Activated naive CD4-positive, alpha-beta T cell treated with anti-CD3 and anti-CD28 coated beads, Interleukin-2, amount 50 U/mL, for 72 hours (primary cell): ENCODE results near the gene ARL15. TPM values are rescaled to one million over a fixed set of nuclear protein-coding genes. Genes with fewer than 3 reads are reported as not detected.

Experiments used
- ATAC-seq, 2 donors: fragments of 150-1000 bp; cut with Tn5 transposase; 2 replicates each; pipeline ENCODE4 v1.10.0; 2021; ENCODE audit warnings: mild to moderate bottlenecking in 2 of 2, moderate library complexity in 2 of 2
- DNase-seq, 2 donors: peaks; one replicate each; pipeline ENCODE4 v3.0.0; 2021 to 2022; ENCODE audit warnings: low spot score in 2 of 2
- H3K27ac Mint-ChIP-seq, 2 donors: one replicate each; pipeline ENCODE4 v1.8.0; 2022; ENCODE audit warnings: mild to moderate bottlenecking in 2 of 2, mixed read lengths in 2 of 2
- H3K36me3 Mint-ChIP-seq, 2 donors: one replicate each; pipeline ENCODE4 v1.8.0; 2022; ENCODE audit warnings: mixed read lengths in 2 of 2
- H3K9me3 Mint-ChIP-seq, 2 donors: one replicate each; pipeline ENCODE4 v1.8.0; 2022; ENCODE audit warnings: mixed read lengths in 2 of 2
- total RNA-seq, 2 donors: library from RNA; stranded (reverse); gene quantifications; one replicate each; pipeline ENCODE4 v1.2.3, GENCODE V29; 2022

The ARL15 gene
- total RNA-seq, 2 donors from 2014 or later = 7.1 to 10.2 TPM

GRCh38 chr5:54136516-54137440 lies 173.6 kb downstream of the ARL15 start:
- Mint-ChIP-seq H3K36me3 (peaks cover 0 to 6% of the 10 kb centered on the region in 2 donors), H3K27ac (no peak overlapping the region), H3K9me3 (no peaks in the 10 kb centered on the region)
- no peak for DNase-seq
- no peak for ATAC-seq

- no peaks in the 10 kb centered on the region for H3K9me3 Mint-ChIP-seq
- no peak for ATAC-seq
- no peak overlapping the region for H3K27ac Mint-ChIP-seq
- H3K36me3 Mint-ChIP-seq = peaks cover 0 to 6% of the 10 kb centered on the region in 2 donors
- DNase-seq = no peak
Observed at GRCh38 chr5:54135042-54135441, 175.3 kb downstream of the ARL15 start.

- ATAC-seq (no peak), DNase-seq (no peak)
- H3K27ac Mint-ChIP-seq = no peak overlapping the region
- H3K9me3 Mint-ChIP-seq = peaks cover 0 to 3% of the 10 kb centered on the region in 2 donors
- peaks cover 4 to 6% of the 10 kb centered on the region in 2 donors for H3K36me3 Mint-ChIP-seq
Observed at GRCh38 chr5:54133917-54134316, 176.5 kb downstream of the ARL15 start.

GRCh38 chr5:54120473-54120872 lies 189.9 kb downstream of the ARL15 start:
- Mint-ChIP-seq H3K36me3 (no peaks in the 10 kb centered on the region), H3K27ac (no peak overlapping the region), H3K9me3 (no peaks in the 10 kb centered on the region)
- no peak for DNase-seq
- ATAC-seq = no peak

GRCh38 chr5:54117957-54118356 lies 192.4 kb downstream of the ARL15 start:
- ATAC-seq (no peak), DNase-seq (no peak)
- peaks cover 0 to 4% of the 10 kb centered on the region in 2 donors for H3K36me3 Mint-ChIP-seq
- no peaks in the 10 kb centered on the region for H3K9me3 Mint-ChIP-seq
- H3K27ac Mint-ChIP-seq = no peak overlapping the region

- Mint-ChIP-seq H3K9me3 (no peaks in the 10 kb centered on the region), H3K27ac (no peak overlapping the region), H3K36me3 (peaks cover 0 to 6% of the 10 kb centered on the region in 2 donors)
- DNase-seq = no peak
- no peak for ATAC-seq
Observed at GRCh38 chr5:54115735-54116403, 194.5 kb downstream of the ARL15 start.

GRCh38 chr5:54113060-54113459 lies 197.3 kb downstream of the ARL15 start:
- DNase-seq = no peak
- Mint-ChIP-seq H3K36me3 (peaks cover 0 to 6% of the 10 kb centered on the region in 2 donors), H3K9me3 (no peaks in the 10 kb centered on the region), H3K27ac (no peak overlapping the region)
- ATAC-seq = no peak

GRCh38 chr5:54109626-54110330 lies 200.6 kb downstream of the ARL15 start:
- ATAC-seq = no peak

GRCh38 chr5:54108136-54108535 lies 202.2 kb downstream of the ARL15 start:
- H3K36me3 Mint-ChIP-seq = peaks cover 0 to 10% of the 10 kb centered on the region in 2 donors

More at GRCh38 chr5:54109626-54110330, 200.6 kb downstream of the ARL15 start:
- Mint-ChIP-seq H3K27ac (no peak overlapping the region), H3K36me3 (peaks cover 0 to 12% of the 10 kb centered on the region in 2 donors), H3K9me3 (no peaks in the 10 kb centered on the region)
- no peak for DNase-seq

GRCh38 chr5:54103871-54104270 lies 206.5 kb downstream of the ARL15 start:
- no peak overlapping the region for H3K27ac Mint-ChIP-seq

More at GRCh38 chr5:54108136-54108535, 202.2 kb downstream of the ARL15 start:
- Mint-ChIP-seq H3K9me3 (no peaks in the 10 kb centered on the region), H3K27ac (no peak overlapping the region)
- no peak for ATAC-seq
- DNase-seq = no peak

GRCh38 chr5:54098267-54098666 lies 212.1 kb downstream of the ARL15 start:
- H3K36me3 Mint-ChIP-seq = no peaks in the 10 kb centered on the region
- ATAC-seq (no peak), DNase-seq (no peak)
- no peak overlapping the region for H3K27ac Mint-ChIP-seq
- no peaks in the 10 kb centered on the region for H3K9me3 Mint-ChIP-seq

More at GRCh38 chr5:54103871-54104270, 206.5 kb downstream of the ARL15 start:
- Mint-ChIP-seq H3K9me3 (no peaks in the 10 kb centered on the region), H3K36me3 (peaks cover 0 to 7% of the 10 kb centered on the region in 2 donors)
- ATAC-seq (no peak), DNase-seq (no peak)

GRCh38 chr5:54095969-54096368 lies 214.4 kb downstream of the ARL15 start:
- DNase-seq (no peak), ATAC-seq (no peak)
- Mint-ChIP-seq H3K36me3 (no peaks in the 10 kb centered on the region), H3K9me3 (no peaks in the 10 kb centered on the region), H3K27ac (no peak overlapping the region)

GRCh38 chr5:54094706-54095105 lies 215.7 kb downstream of the ARL15 start:
- DNase-seq (no peak), ATAC-seq (no peak)
- H3K27ac Mint-ChIP-seq = no peak overlapping the region
- H3K9me3 Mint-ChIP-seq = no peaks in the 10 kb centered on the region
- H3K36me3 Mint-ChIP-seq = no peaks in the 10 kb centered on the region

- Mint-ChIP-seq H3K9me3 (no peaks in the 10 kb centered on the region), H3K36me3 (no peaks in the 10 kb centered on the region), H3K27ac (no peak overlapping the region)
- DNase-seq (no peak), ATAC-seq (no peak)
Observed at GRCh38 chr5:54093861-54094260, 216.5 kb downstream of the ARL15 start.

GRCh38 chr5:54093081-54093492 lies 217.3 kb downstream of the ARL15 start:
- no peak for ATAC-seq
- no peak overlapping the region for H3K27ac Mint-ChIP-seq

GRCh38 chr5:54091307-54092130 lies 218.9 kb downstream of the ARL15 start:
- H3K27ac Mint-ChIP-seq = no peak overlapping the region
- no peak for DNase-seq
- no peaks in the 10 kb centered on the region for H3K9me3 Mint-ChIP-seq
- H3K36me3 Mint-ChIP-seq = no peaks in the 10 kb centered on the region
- no peak for ATAC-seq

More at GRCh38 chr5:54093081-54093492, 217.3 kb downstream of the ARL15 start:
- Mint-ChIP-seq H3K9me3 (no peaks in the 10 kb centered on the region), H3K36me3 (no peaks in the 10 kb centered on the region)
- no peak for DNase-seq
